Mesodermal cell (in vitro differentiated cells): ENCODE data around the gene ACER3.
"Not testable (repeated sequence)": the region's sequence is repeated elsewhere in the genome, so short reads cannot be mapped to it uniquely, and the experiment has no call there.

Experiments used
- H3K27ac ChIP-seq: 2 replicates; pipeline ENCODE4 v1.7.0; 2013; ENCODE audit warnings: mild to moderate bottlenecking, low read depth, low read length, moderate library complexity; ENCODE audit not compliant: severe bottlenecking
- H3K36me3 ChIP-seq: 2 replicates; pipeline ENCODE4 v1.7.1; 2013; ENCODE audit warnings: mild to moderate bottlenecking, low read length, moderate library complexity; ENCODE audit not compliant: control insufficient read depth, insufficient read depth
- H3K4me1 ChIP-seq: one replicate; pipeline ENCODE4 v1.7.1; 2013; ENCODE audit warnings: mild to moderate bottlenecking, low read length; ENCODE audit not compliant: insufficient read depth, control insufficient read depth, poor library complexity, severe bottlenecking
- H3K4me3 ChIP-seq: 2 replicates; pipeline ENCODE4 v1.7.0; 2013; ENCODE audit warnings: low read length, control low read depth, mild to moderate bottlenecking; ENCODE audit not compliant: insufficient read depth, poor library complexity, severe bottlenecking; ENCODE audit errors: extremely low read depth
- H3K9me3 ChIP-seq: 2 replicates; pipeline ENCODE4 v1.7.1; 2013; ENCODE audit warnings: mild to moderate bottlenecking, low read length, moderate library complexity; ENCODE audit not compliant: control insufficient read depth
- WGBS, 2 experiments: methylation state at CpG; one replicate each; pipeline ENCODE4 v1.1.5; 2013; ENCODE audit warnings: missing lambda C conversion rate in 2 of 2; ENCODE audit not compliant: insufficient coverage in 2 of 2; 5-methylcytosine and 5-hydroxymethylcytosine counted together

Gene ACER3

DNA sequence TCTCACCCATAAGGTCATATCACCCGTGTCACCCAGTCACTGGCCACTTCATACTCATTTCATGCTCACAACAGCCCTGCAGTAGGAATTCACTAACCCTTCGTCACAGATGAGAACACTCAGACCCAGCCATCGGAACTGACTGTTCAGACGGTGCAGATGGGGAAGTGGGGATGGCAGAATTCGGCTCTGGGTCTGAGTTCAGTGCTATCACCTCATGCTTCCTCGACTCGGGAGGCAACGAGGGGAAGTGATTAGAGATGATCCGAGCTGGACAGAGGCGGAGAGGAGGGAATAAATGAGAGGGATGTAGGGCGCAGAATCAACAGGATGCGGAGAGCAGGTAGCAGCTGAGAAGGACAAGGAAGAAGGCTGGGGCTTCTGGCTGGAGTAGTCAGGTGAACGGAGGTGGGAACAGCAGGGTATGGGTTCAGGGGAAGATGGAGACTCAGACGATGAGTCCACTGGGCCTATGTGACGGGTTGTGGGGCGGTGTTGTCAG lies 178.2 kb downstream of the ACER3 start:
- H3K4me3 ChIP-seq: no peak overlapping the region
- no peak overlapping the region for H3K27ac ChIP-seq
- H3K36me3 ChIP-seq: no peaks in the 10 kb centered on the region
- WGBS, 2 experiments: 82 to 92% methylated on average over 11 to 15 of the region's 16 CpGs
- no peaks in the 10 kb centered on the region for H3K4me1 ChIP-seq
- H3K9me3 ChIP-seq: no peaks in the 10 kb centered on the region

DNA sequence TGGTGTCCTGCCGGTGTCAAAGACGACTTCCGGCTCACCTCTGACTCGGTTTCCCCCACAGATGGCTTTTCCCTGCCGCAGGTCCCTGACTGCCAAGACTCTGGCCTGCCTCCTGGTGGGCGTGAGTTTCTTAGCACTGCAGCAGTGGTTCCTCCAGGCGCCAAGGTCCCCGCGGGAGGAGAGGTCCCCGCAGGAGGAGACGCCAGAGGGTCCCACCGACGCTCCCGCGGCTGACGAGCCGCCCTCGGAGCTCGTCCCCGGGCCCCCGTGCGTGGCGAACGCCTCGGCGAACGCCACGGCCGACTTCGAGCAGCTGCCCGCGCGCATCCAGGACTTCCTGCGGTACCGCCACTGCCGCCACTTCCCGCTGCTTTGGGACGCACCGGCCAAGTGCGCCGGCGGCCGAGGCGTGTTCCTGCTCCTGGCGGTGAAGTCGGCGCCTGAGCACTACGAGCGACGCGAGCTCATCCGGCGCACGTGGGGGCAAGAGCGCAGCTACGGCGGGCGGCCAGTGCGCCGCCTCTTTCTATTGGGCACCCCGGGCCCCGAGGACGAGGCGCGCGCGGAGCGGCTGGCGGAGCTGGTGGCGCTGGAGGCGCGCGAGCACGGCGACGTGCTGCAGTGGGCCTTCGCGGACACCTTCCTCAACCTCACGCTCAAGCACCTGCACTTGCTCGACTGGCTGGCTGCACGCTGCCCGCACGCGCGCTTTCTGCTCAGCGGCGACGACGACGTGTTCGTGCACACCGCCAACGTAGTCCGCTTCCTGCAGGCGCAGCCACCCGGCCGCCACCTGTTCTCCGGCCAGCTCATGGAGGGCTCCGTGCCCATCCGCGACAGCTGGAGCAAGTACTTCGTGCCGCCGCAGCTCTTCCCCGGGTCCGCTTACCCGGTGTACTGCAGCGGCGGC lies 179.0 kb downstream of the ACER3 start:
- peak overlapping the region; percentile 21 for H3K4me3 ChIP-seq
- no peaks in the 10 kb centered on the region for H3K9me3 ChIP-seq
- no peak overlapping the region for H3K27ac ChIP-seq
- H3K36me3 ChIP-seq: no peaks in the 10 kb centered on the region
- H3K4me1 ChIP-seq: no peaks in the 10 kb centered on the region
- 31 to 36% methylated on average over 100 to 109 of the region's 109 CpGs for WGBS, 2 experiments

DNA sequence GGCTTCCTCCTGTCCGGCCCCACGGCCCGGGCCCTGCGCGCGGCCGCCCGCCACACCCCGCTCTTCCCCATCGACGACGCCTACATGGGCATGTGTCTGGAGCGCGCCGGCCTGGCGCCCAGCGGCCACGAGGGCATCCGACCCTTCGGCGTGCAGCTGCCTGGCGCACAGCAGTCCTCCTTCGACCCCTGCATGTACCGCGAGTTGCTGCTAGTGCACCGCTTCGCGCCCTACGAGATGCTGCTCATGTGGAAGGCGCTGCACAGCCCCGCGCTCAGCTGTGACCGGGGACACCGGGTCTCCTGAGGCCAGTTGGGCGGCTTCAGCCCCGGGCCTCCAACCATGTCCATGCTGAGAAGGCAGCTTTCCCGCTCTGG lies 179.7 kb downstream of the ACER3 start:
- H3K4me3 ChIP-seq: no peak overlapping the region
- no peaks in the 10 kb centered on the region for H3K9me3 ChIP-seq
- WGBS, 2 experiments: 97 to 98% methylated on average over 37 of the region's 37 CpGs
- no peaks in the 10 kb centered on the region for H3K36me3 ChIP-seq
- no peak overlapping the region for H3K27ac ChIP-seq
- no peaks in the 10 kb centered on the region for H3K4me1 ChIP-seq

DNA sequence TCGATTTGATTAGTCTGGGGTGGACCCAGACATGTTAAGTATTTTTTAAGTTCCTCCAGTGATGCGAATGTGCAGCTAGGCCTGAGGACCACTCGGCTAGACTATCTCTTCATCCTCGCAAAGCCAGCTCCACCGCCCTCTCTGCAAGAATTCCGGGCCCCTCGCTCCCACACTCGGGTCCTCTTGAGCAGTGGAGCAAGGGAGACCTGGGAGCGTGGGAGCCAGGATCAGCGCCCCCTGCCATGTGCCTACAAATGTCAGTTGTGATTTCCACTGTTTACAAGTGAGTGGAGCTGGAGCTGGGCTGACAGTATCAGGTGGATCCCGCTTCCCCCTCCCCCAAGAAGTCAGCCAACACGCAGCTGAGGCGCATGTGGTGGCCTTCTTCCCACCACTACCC lies 180.2 kb downstream of the ACER3 start:
- Histone ChIP-seq H3K4me1 (no peaks in the 10 kb centered on the region), H3K36me3 (no peaks in the 10 kb centered on the region), H3K27ac (no peak overlapping the region), H3K9me3 (no peaks in the 10 kb centered on the region), H3K4me3 (no peak overlapping the region)
- 90 to 96% methylated on average over 9 of the region's 13 CpGs for WGBS, 2 experiments

DNA sequence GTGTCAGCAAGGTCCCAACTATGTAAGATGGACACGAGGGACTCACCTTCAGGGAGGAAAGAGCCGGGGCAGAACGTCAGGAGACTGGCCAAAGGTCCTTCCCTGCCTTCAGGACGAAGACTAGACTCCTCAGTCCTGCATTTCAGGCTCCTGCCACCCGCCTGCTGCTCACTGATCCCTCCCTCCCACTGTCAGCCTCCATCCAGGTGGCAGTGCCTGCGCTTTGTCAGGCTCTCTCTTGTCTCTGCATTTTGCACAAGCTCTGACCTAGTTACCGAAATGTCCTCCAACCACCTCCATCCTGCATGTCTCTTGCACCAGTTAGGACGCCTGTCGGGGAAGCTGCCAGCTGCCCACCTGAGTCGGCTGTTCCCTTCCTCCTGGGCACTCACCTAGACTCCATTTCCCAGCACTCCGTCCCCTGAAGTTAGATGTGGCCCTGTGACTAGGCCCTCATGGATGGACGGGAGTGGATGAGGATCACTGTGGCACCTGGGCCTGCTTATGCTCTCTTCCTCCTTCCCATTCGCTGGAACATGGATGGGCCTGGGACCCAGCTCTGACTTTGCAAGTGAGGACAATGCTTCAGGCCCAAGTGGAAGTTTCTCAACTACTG lies 181.5 kb downstream of the ACER3 start:
- no peak overlapping the region for H3K4me3 ChIP-seq
- no peak overlapping the region for H3K27ac ChIP-seq
- no peaks in the 10 kb centered on the region for H3K36me3 ChIP-seq
- no peaks in the 10 kb centered on the region for H3K4me1 ChIP-seq
- 84 to 85% methylated on average over 10 to 12 of the region's 13 CpGs for WGBS, 2 experiments
- no peaks in the 10 kb centered on the region for H3K9me3 ChIP-seq

DNA sequence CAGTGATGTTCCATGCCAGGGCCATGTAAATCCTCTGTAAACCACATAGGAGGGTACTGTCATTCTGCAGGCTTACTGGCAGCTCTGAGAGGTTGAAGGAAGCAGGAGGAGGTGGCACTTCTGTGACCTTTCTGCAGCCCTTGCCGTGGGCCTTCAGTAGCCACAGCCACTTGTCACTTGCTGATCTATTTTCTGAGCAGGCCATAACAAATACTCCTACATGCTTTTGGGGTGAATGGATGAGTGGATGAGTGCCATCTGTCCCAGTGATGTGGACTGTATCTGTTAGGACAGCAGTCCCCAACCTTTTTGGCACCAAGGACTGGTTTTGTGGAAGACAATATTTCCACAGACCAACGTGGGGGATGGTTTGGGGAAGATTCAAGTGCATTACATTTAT lies 183.6 kb downstream of the ACER3 start:
- Histone ChIP-seq H3K4me3 (no peak overlapping the region), H3K4me1 (no peaks in the 10 kb centered on the region), H3K27ac (no peak overlapping the region), H3K9me3 (no peaks in the 10 kb centered on the region), H3K36me3 (no peaks in the 10 kb centered on the region)
- 80% methylated on average over 1 of the region's 2 CpGs; no CpG with 5 or more reads in 1 of the 2 experiments for WGBS, 2 experiments

DNA sequence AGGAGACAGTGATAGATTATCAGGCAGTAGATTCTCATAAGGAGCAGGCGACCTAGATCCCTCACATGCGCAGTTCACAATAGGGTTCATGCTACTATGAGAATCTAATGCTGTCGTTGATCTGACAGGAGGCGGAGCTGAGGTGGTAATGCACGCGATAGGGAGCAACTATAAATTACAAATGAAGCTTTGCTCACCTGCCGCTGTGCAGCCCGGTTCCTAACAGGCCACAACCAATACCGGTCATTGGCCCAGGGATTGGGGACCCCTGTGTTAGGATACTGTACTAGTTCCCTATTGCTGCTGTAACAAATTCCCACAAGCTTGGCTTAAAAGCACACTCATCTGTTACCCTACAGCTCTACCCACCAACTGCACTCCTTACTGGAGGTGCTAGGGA lies 184.2 kb downstream of the ACER3 start:
- no peaks in the 10 kb centered on the region for H3K9me3 ChIP-seq
- WGBS, 2 experiments: 92 to 95% methylated on average over 8 to 9 of the region's 9 CpGs
- H3K4me1 ChIP-seq: no peaks in the 10 kb centered on the region
- H3K4me3 ChIP-seq: no peak overlapping the region
- H3K36me3 ChIP-seq: no peaks in the 10 kb centered on the region
- no peak overlapping the region for H3K27ac ChIP-seq

DNA sequence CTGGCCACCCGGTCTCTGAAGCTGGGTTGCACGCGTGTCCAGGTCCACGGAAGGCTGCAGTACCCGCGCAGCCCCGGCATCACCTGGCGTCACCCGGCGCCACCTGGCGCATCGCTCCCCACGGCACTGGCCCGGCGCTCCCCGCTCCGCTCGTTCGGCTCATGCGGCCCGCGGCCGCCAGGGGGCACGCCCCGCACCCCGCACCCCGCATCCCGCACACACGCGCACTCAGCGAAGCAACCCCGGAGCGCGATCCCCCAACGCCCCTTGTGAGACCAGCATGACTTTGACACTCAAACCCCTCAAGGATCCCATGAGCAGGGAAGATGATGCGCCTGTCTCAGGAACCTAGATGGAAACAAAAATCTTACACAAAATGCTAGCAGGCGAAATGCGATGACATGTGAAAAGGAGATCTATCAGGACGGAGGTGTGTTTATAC lies 185.4 kb downstream of the ACER3 start:
- Histone ChIP-seq H3K9me3 (no peaks in the 10 kb centered on the region), H3K4me3 (no peak overlapping the region), H3K36me3 (no peaks in the 10 kb centered on the region), H3K4me1 (no peaks in the 10 kb centered on the region), H3K27ac (no peak overlapping the region)
- 2 to 3% methylated on average over 25 to 31 of the region's 39 CpGs for WGBS, 2 experiments

DNA sequence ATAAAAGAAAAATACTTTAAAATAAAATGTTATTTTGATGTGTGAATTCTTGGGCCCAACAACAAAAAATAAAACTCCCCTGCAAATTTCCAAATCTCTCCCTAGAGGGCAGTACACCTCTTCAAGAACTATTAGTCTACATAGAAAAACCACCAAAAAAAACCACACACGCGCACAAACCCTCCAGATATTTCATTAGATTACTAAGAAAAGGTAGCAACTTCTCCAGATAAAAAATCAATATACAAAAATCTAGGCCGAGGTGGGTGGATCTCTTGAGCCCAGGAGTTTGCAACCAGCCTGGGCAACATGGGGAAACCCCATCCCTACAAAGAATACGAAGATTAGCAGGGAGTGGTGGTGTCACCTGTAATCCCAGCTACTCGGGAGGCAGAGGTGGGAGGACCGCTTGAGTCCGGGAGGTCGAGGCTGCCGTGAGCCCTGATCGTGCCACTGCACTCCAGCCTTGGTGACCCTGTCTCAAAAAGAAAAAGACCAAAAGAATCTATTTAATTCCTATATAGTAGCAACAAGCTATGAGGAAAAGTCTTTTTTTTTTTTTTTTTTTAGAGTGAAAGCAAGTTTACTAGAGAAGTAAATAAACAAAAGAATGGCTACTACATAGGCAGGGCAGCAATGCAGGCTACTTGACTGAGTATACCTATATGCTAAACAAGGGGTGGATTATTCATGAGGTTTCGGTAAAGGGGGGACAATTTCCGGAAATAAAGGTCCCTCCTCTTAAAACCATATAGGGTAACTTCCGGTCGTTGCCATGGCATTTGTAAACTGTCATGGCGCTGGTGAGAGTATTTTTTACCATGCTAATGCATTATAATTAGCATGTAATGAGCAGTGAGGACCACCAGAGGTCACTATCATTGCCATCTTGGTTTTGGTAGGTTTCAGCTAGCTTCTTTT lies 186.5 kb downstream of the ACER3 start:
- WGBS, 2 experiments: 6 to 31% methylated on average over 7 to 8 of the region's 15 CpGs
- Histone ChIP-seq H3K4me3 (peak overlapping the region; percentile 28), H3K4me1 (no peaks in the 10 kb centered on the region), H3K9me3 (no peaks in the 10 kb centered on the region), H3K36me3 (no peaks in the 10 kb centered on the region), H3K27ac (no peak overlapping the region)

DNA sequence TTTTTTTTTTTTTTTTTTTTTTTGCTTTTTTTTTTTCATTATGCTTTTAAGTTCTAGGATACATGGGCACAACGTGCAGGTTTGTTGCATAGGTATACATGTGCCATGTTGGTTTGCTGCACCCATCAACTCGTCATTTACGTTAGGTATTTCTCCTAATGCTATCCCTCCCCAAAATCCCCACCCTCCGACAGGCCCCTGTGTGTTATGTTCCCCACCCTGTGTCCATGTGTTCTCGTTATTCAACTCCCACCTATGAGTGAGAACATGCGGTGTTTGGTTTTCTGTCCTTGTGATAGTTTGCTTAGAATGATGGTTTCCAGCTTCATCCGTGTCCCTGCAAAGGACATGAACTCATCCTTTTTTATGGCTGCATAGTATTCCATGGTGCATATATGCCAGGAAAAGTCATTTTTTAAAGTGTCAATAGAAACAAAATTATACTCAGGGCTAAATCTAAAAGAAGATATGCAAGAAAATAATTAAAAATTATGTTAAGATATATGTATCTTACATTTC lies 187.3 kb downstream of the ACER3 start:
- no CpG with 5 or more reads among the region's 7 CpGs for WGBS, 2 experiments
- H3K4me1 ChIP-seq, H3K4me3 ChIP-seq, H3K9me3 ChIP-seq, H3K27ac ChIP-seq, H3K36me3 ChIP-seq: not testable (repeated sequence)
